Left ventricle myocardium inferior (tissue), 1 donor: ENCODE data around the gene FRMPD3. TPM values are rescaled to one million over a fixed set of nuclear protein-coding genes. Genes with fewer than 3 reads are reported as not detected.

Source experiments
- DNase-seq: peaks from one replicate; pipeline ENCODE4 v3.0.0-alpha.2; 2020
- H3K27ac ChIP-seq: fragments of 200-600 bp; replicated peaks from 2 replicates; pipeline ENCODE4 v1.8.0; 2021
- H3K27me3 ChIP-seq: fragments of 200-600 bp; 2 replicates; pipeline ENCODE4 v1.8.0; 2021; ENCODE audit warnings: low read depth
- H3K36me3 ChIP-seq: fragments of 200-600 bp; 2 replicates; pipeline ENCODE4 v1.8.0; 2021
- H3K4me1 ChIP-seq: fragments of 200-600 bp; 2 replicates; pipeline ENCODE4 v1.8.0; 2021
- H3K4me3 ChIP-seq: fragments of 200-600 bp; 2 replicates; pipeline ENCODE4 v1.8.0; 2021; ENCODE audit warnings: mild to moderate bottlenecking, moderate library complexity
- H3K9me3 ChIP-seq: fragments of 200-600 bp; replicated peaks from 2 replicates; pipeline ENCODE4 v1.8.0; 2021
- CTCF ChIP-seq: fragments of 200-600 bp; IDR thresholded peaks from 2 replicates; pipeline ENCODE4 v1.8.0; 2021; ENCODE audit warnings: antibody characterized with exemption, mild to moderate bottlenecking, borderline replicate concordance
- intact Hi-C: fragments of 100-400 bp; cut with micrococcal nuclease; formaldehyde crosslinking; loops from one replicate; pipeline ENCODE4 v1.11.0; 2022
- long read RNA-seq: library from polyadenylated mRNA; unstranded; transcript quantifications from one replicate; pipeline ENCODE4 v2.0.0, GENCODE V29; 2021
- total RNA-seq: library from RNA; stranded (reverse); fragmentation: NEBNext Ultra II Directional; extraction: Animal tissue kit (Norgen Biotek cat#: 25700); gene quantifications from one replicate; pipeline ENCODE4 v1.2.1, GENCODE V29; 2021
- donor health status: DM: no; HTN: yes; CAD: no; lungs with severe emphysema.

The FRMPD3 gene
- total RNA-seq, result not detected
- long read RNA-seq, result 0 reads

DNA sequence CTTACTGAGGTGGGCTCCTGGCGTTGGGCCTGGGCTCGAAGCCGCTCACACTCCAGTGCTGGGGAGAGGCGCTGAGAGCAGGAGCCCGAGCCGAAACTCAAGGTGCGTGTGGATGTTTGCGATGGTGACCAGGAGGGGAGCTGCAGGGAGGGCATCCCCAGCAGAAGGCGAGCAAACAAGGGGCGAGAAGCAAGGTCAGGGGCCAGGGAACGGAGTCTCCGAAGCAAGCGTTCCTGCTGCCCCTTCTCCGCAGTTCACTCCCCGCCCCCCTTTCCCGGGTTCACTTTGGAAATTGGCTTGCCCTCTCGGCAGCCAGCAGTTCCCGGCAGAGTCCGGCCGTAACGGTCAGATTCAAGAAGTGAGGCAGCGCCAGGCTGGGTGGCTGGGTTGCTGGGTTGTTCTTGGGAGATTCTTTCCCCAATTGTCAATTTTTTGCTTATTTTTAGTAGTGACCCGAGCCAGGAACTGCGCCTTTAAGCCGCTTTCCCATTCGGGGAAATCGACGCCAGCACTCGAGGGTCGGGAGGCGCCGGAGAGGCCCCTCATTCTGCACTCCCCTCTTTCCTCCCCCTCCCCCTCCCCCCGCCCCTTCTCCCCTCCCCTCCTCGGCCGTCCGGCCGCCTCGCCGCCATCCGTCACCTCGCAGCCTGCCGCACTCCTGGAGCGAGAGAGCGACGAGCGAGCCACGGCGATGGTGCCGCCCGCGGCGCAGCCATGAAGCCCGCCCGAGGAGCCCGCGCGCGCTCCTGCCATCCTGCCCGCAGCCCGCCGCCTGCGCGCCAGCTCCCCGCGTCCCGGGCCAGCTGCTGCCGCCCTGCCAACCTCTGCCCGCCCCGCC is at the start of gene FRMPD3:
Gene FRMPD3, plus strand, starts transcription at position 655 of the 838 bp plus-strand sequence. CDS start 76,937 bp downstream, outside the sequence.
- no peak for TF ChIP-seq CTCF
- no peak for DNase-seq
- Histone ChIP-seq H3K27me3 (peaks cover 64% of the 10 kb centered on the region), H3K4me1 (no peaks in the 10 kb centered on the region), H3K27ac (no peak within 1 kb of the TSS), H3K9me3 (no peaks in the 10 kb centered on the region), H3K4me3 (peak within 1 kb of the TSS; percentile 56), H3K36me3 (no peaks in the 10 kb centered on the region)
- intact Hi-C loops, result no loop called here

GRCh38 chrX:107420571-107420970 is 28.9 kb upstream of the FRMPD3 start:
- intact Hi-C loops, result no loop called here
- no peak overlapping the region for H3K4me3 ChIP-seq
- no peaks in the 10 kb centered on the region for H3K27me3 ChIP-seq
- TF ChIP-seq CTCF, result no peak
- no peaks in the 10 kb centered on the region for H3K9me3 ChIP-seq
- no peaks in the 10 kb centered on the region for H3K36me3 ChIP-seq
- DNase-seq, result no peak
- no peak overlapping the region for H3K27ac ChIP-seq
- no peaks in the 10 kb centered on the region for H3K4me1 ChIP-seq

GRCh38 chrX:107421337-107421861 is 28.1 kb upstream of the FRMPD3 start:
- DNase-seq, result no peak
- intact Hi-C loops, result no loop called here
- H3K27ac ChIP-seq, result no peak overlapping the region
- H3K36me3 ChIP-seq, result no peaks in the 10 kb centered on the region
- TF ChIP-seq CTCF, result no peak
- H3K4me3 ChIP-seq, result no peak overlapping the region
- no peaks in the 10 kb centered on the region for H3K27me3 ChIP-seq
- no peaks in the 10 kb centered on the region for H3K4me1 ChIP-seq
- peaks cover 4% of the 10 kb centered on the region for H3K9me3 ChIP-seq

GRCh38 chrX:107429090-107429489 is 20.4 kb upstream of the FRMPD3 start:
- Histone ChIP-seq H3K27ac (no peak overlapping the region), H3K36me3 (no peaks in the 10 kb centered on the region), H3K9me3 (peaks cover 7% of the 10 kb centered on the region), H3K4me3 (no peak overlapping the region), H3K27me3 (no peaks in the 10 kb centered on the region), H3K4me1 (no peaks in the 10 kb centered on the region)
- intact Hi-C loops, result no loop called here
- TF ChIP-seq CTCF, result peak; percentile 15
- DNase-seq, result no peak

GRCh38 chrX:107440187-107440586 is 9.3 kb upstream of the FRMPD3 start:
- no peak for DNase-seq
- Histone ChIP-seq H3K27me3 (peaks cover 7% of the 10 kb centered on the region), H3K9me3 (no peaks in the 10 kb centered on the region), H3K27ac (no peak overlapping the region), H3K36me3 (no peaks in the 10 kb centered on the region), H3K4me1 (no peaks in the 10 kb centered on the region), H3K4me3 (no peak overlapping the region)
- intact Hi-C loops, result no loop called here
- no peak for TF ChIP-seq CTCF
